NCI-H2107 (cell line): Measurements from ENCODE around the gene MTRF1L.
A peak's percentile ranks its signal among the peaks of the same experiment; 100 is the strongest.
"Not testable (repeated sequence)": the region's sequence is repeated elsewhere in the genome, so short reads cannot be mapped to it uniquely, and the experiment has no call there.

Experiments used
- DNase-seq: peaks from one replicate; lab custom pipeline; 2025; lab: John Stamatoyannopoulos, UW

The MTRF1L gene

DNA sequence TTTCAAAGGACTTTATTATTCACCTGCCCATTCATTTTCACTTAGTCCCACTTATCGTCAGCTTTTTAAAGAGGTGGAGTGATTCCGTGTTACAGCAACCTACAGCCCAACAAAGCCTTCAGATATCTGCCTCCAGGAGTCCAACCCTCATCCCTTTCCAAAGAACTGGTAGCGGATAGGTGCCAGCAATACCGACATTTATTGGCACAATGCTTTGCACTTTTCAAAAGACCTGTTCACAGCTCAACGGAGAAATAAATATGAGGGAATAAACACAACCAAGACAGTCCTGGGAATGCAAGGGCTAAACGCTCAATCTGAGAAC is 819 bp upstream of the MTRF1L start:
- DNase-seq: peak; percentile 32

- no peak for DNase-seq
These were observed 519 bp downstream of the MTRF1L start for GRCh38 chr6:153001767-153002612.

GRCh38 chr6:153000790-153001189 is 1.7 kb downstream of the MTRF1L start:
- DNase-seq: not testable (repeated sequence)

DNA sequence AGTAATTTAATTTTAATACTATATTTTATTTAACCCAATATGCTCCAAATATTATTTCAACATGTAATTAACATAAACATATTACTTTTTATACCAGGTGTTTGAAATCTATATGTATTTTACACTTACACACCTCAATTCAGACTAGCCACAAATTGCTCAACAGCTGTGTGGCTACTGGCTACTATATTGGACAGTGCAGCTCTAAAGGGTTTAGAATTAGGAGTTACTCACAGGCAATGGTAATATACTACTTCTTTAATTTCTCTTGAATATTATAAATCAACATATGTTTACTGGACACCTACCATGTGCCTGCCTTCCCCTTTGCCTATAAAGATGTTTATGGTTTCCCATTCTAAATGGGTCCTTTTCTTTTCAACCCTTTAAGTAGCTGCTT is 2.3 kb downstream of the MTRF1L start:
- DNase-seq: no peak

DNA sequence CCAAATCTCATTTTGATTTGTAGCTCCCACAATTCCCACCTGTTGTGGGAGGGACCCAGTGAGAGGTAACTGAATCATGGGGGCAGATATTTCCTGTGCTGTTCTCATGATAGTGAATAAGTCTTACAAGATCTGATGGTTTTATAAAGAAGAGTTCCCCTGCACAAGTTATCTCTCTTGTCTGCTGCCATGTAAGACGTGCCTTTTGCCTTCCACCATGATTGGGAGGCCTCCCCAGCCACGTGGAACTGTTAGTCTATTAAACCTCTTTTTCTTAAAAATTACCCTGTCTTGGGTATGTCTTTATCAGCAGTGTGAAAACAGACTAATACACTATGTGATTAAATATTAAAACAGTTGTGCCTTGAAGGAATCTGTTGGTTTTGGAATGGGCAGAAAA is 3.0 kb downstream of the MTRF1L start:
- DNase-seq: not testable (repeated sequence)

DNA sequence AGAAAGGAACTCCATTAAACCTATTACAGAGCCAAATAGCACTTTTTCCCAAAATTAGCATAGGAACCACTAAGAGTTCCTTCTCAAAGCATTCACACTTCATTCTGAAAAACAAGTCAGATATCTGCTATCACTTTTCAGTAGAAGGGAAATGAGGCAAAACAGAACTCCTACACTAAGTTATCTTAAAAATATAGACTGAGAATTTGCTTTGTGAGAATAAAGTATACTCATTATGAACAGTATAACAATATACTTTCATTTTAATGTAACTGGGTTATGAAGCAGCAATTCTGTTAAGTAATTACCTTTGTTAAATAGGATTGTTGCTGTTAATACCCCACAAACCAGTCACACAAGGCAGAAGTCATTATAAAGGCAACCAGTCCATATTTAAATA is 8.7 kb downstream of the MTRF1L start:
- no peak for DNase-seq

GRCh38 chr6:152993431-152993830 is 9.1 kb downstream of the MTRF1L start:
- no peak for DNase-seq

- DNase-seq: no peak
These were observed 15.5 kb downstream of the MTRF1L start for GRCh38 chr6:152986978-152987377.

- not testable (repeated sequence) for DNase-seq
These were observed 17.2 kb downstream of the MTRF1L start for GRCh38 chr6:152985300-152985699.

GRCh38 chr6:152984513-152984872 is 18.0 kb downstream of the MTRF1L start:
- no peak for DNase-seq

DNA sequence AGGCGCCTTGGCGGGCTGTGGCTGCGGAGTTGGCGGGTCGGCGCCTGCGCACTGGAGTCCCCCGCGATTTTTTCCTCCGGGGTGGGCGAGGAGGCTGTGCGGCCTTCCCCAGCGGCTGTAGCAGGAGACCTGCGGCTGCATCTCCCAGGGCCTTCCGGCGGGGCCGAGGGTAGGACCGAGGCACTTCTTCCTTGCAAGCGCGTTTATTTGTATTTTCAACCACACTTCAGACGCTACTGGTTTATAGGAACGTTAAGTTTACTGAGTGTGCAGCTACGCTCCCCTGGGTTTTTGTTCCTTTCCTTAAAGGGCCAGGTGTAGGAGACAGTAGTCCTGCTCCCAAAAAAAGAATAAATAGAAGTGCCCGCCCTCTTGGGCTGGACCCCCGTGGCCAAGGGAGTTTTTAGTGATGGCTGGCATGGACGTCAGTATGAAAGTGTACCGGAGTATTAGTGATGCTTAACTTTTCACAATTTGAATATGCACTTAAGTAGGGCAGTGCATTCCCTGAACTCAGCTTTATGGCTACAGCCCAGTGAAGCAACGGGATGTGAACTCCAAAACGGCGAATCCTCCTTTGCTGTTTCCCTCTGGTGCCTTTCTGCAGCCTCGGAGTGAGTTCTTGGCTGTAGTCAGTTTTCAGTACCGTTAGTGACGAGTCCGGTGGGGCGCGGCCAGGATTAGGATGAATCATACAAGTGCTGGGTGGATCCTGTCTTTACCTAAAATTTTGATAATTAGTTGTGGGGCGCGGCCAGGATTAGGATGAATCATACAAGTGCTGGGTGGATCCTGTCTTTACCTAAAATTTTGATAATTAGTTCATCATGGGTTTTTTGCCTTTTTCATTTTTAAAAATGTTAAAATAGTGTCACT is 18.6 kb downstream of the MTRF1L start:
- DNase-seq: peak; percentile 19

DNA sequence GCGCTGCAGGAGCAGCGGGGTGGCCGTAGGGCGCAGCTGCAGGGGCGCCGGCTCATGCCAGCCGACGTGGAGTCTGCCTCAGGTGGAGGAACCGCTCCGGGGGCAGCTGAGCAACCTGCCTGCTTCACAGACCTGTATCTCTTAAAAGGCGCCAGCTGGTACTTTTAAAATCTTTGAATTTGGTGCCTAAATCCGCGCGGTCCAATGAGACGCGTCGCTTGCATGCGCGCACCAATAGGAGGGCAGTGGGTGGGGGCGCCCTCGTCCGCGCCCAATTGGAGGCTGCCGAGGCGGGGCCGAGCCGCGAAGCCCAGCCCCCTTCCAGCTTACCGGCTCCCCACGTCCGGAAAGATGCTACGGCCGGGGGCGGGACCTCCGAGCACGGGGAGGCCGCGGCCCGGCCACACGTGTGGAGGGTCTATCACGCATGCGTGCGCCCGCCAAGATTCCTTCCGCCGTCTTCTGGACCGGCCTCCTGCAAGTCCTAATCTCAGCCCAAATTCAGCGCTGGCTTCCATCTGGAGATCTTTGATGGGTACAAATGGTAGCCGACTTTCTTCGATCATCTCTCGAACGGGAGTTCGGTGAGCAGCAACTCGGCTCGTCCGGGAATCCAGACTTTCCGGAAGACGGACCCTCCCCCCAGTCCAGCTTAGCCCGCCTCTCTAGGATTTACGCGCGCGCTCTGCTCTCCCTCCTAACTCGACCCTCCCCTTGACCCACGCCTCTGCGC is 19.4 kb downstream of the MTRF1L start, which contains the start of gene FBXO5:
FBXO5 (minus strand) TSS at position 138 of the 733 bp plus-strand sequence; CDS start at position 56, 82 bp downstream.
- peak; percentile 93 for DNase-seq

DNA sequence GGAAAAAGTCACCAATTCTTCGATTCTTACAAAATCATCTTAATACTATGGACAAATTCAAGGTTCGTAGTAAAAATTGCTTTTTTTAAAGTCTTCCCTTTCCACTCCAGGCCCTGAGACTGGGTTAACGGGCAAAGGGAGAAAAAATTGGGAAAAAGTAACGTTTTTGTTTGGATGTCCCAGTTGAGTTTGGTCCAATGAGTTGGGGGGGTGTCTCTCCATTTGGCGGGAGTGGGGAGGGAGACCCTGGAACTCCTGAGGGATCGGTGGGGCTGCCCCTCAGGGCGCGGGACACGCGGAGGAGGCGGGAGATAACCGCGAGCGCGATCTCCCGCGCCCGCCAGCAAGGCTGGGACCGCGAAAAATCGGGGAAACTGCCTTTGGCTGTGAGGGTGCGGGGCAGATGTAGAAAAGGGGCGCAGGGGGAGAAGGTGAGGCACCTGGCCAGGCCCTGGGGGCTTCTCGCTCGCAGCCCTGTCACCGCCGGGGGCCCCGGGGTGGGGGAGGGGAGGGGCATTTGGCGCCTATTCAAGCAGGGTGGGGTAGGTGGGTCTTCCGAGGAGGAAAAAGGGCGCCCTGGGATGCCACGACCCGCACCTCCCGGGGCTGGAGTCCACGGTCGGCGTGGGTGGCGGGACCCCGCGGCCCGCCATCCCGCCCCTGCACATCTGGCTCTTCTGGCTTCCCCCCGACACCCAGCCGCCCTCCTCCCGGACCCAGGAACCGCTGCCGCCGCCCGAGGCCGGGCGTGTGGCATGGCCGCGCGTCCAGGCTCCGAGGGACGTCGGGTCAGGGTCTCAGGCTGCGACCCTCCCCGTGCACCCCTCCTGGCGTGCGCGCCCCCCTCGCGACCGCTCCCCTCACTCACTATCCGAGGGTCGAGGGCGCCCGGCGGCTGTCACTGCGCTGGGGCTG is 20.3 kb downstream of the MTRF1L start:
- no peak for DNase-seq

GRCh38 chr6:152981219-152981618 is 21.3 kb downstream of the MTRF1L start:
- DNase-seq: no peak

DNA sequence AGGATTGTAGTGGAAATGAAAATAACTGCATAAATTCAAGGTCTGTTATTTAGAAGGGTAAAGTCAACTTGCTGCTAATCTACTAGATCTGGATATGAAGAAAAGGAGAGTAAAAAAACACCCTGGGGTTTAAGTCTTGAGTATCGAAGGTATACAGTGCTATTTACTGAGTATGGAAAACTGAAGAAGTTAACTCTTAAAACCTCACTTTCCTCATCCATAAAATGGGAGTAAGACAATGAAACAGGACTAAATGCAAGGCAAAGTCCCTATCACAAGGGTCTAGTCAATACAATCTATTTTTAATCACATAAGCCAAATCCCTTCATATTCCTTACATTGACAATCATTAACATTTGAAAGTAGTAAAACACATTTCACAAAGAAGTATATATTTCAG is 21.9 kb downstream of the MTRF1L start:
- no peak for DNase-seq

DNA sequence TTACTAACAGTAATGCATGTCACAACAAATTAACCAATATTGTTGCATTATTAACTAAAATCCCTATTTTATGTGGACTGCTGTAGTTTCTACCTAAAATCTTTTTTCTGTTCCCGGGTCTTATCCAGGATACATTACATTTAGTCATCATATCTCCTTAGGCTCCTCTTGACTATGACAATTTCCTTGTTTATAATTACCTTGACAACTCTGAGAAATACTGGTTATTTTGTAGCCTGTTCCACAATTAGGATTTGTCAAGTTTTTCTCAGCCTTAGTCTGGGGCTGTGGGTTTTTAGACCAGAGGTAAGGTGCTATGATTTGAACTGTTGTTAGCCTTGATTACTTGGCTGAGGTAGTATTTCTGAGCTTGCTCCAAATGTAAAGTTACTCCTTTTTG is 23.4 kb downstream of the MTRF1L start:
- no peak for DNase-seq

DNA sequence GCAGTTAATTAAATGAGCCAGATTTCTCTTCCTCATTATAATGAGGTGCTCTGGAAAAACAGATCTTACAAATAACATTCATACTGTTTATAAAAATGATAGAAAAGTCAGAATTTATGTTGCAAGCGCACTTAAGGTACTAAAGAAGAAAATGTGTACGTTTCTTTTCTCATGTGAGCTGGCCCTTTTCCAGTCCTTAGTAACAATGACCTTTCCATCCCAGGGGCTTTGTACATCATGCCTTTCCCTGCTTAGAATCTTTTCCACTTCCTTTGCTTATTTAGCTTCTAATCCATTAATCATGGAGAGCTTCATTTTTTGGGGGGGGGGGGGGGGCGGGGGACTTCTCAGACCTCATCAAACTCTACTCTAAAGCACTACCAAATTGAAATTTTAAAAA is 24.5 kb downstream of the MTRF1L start:
- DNase-seq: no peak

DNA sequence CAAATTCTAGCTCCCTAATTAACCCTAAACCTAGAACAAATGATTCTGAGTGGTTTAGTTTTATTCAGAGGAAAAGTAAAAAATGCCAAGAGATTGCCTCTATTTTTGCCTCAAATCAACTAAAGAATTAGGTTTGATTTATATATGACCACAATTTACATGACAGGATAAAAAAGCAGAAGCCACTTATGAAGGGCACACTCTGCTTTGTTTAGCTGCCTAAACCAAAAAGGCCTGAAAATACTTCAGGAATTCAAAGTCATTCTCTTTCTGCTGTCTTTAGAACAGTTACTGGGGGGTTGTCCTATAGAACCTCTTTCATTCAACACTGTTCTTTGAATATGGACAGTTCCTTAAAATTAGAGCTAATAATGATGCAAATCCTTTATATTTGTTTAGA is 25.0 kb downstream of the MTRF1L start:
- no peak for DNase-seq

DNA sequence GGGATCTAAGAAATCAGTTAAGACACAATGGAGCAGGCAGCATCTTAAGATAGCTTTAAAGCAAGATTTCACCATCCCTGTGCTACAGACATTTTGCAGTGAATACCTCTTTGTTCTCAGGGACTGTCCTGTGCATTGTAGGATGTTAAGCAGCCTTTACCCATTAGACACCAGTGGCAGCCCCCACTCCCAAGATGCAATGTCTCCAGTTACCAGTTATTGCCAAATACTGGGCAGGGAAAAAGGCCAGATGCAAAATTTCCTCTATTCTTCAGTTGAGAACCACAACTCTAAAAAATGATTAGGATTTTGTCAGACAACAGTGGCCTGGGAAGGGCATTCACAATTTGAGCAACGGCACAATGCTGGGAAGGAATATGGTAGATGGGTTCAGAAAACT is 25.8 kb downstream of the MTRF1L start:
- DNase-seq: no peak

GRCh38 chr6:152975204-152975915 is 27.1 kb downstream of the MTRF1L start:
- DNase-seq: no peak

GRCh38 chr6:152973916-152974315 is 28.6 kb downstream of the MTRF1L start:
- no peak for DNase-seq
